Trophoblast cell (in vitro differentiated cells and primary cell): Measurements from ENCODE around the gene C3orf18.
A peak's percentile ranks its signal among the peaks of the same experiment; 100 is the strongest.

Experiments used
- DNase-seq, 2 donors: peaks; one replicate each; pipeline ENCODE4 v3.0.0-alpha.2; 2016
- H2AFZ ChIP-seq: 2 replicates; pipeline ENCODE4 v1.6.1; 2013; ENCODE audit warnings: low read length, moderate library complexity, mild to moderate bottlenecking; ENCODE audit not compliant: insufficient read depth, poor library complexity
- H2AK5ac ChIP-seq: 2 replicates; pipeline ENCODE4 v1.6.1; 2013; ENCODE audit warnings: mild to moderate bottlenecking, low read length
- H2BK120ac ChIP-seq: 2 replicates; pipeline ENCODE4 v1.6.1; 2013; ENCODE audit warnings: low read length, mild to moderate bottlenecking, moderate library complexity; ENCODE audit not compliant: insufficient read depth, poor library complexity
- H2BK12ac ChIP-seq: 2 replicates; pipeline ENCODE4 v1.6.1; 2013; ENCODE audit warnings: mild to moderate bottlenecking, low read length, moderate library complexity
- H2BK5ac ChIP-seq: 2 replicates; pipeline ENCODE4 v1.6.1; 2013; ENCODE audit warnings: low read length, low read depth, moderate library complexity, mild to moderate bottlenecking; ENCODE audit not compliant: poor library complexity
- H3K14ac ChIP-seq: 2 replicates; pipeline ENCODE4 v1.6.1; 2013; ENCODE audit warnings: mild to moderate bottlenecking, low read length
- H3K18ac ChIP-seq: 2 replicates; pipeline ENCODE4 v1.6.1; 2013; ENCODE audit warnings: mild to moderate bottlenecking, low read length
- H3K23ac ChIP-seq: 2 replicates; pipeline ENCODE4 v1.6.1; 2013; ENCODE audit warnings: low read length
- H3K27ac ChIP-seq: 2 replicates; pipeline ENCODE4 v1.5.1; 2013; ENCODE audit warnings: low read depth, mild to moderate bottlenecking, inconsistent platforms, low read length, moderate library complexity
- H3K27me3 ChIP-seq: 2 replicates; pipeline ENCODE4 v1.6.1; 2013; ENCODE audit warnings: inconsistent platforms, mild to moderate bottlenecking, low read length, moderate library complexity; ENCODE audit not compliant: insufficient read depth
- H3K36me3 ChIP-seq, 2 experiments: 1 replicate in 1 of 2; 2 replicates in 1 of 2; pipeline ENCODE4 v1.6.1; 2013; ENCODE audit warnings: low read length in 2 of 2, mild to moderate bottlenecking in 2 of 2, moderate library complexity in 1 of 2; ENCODE audit not compliant: insufficient read depth in 2 of 2, control insufficient read depth in 1 of 2
- H3K4ac ChIP-seq: 2 replicates; pipeline ENCODE4 v1.6.1; 2013; ENCODE audit warnings: low read depth, mild to moderate bottlenecking, low read length, moderate library complexity
- H3K4me1 ChIP-seq, 2 experiments: 1 replicate in 1 of 2; 2 replicates in 1 of 2; pipeline ENCODE4 v1.6.1; 2013; ENCODE audit warnings: low read length in 2 of 2, mild to moderate bottlenecking in 2 of 2, moderate library complexity in 1 of 2; ENCODE audit not compliant: insufficient read depth in 2 of 2, control insufficient read depth in 1 of 2
- H3K4me2 ChIP-seq: 2 replicates; pipeline ENCODE4 v1.6.1; 2013; ENCODE audit warnings: inconsistent platforms, mild to moderate bottlenecking, low read length, moderate library complexity
- H3K4me3 ChIP-seq: 2 replicates; pipeline ENCODE4 v1.5.1; 2013; ENCODE audit warnings: mild to moderate bottlenecking, low read depth, low read length, inconsistent platforms
- H3K79me1 ChIP-seq: one replicate; pipeline ENCODE4 v1.6.1; 2013; ENCODE audit warnings: low read length
- H3K79me2 ChIP-seq: 2 replicates; pipeline ENCODE4 v1.6.1; 2013; ENCODE audit warnings: low read length, mild to moderate bottlenecking; ENCODE audit not compliant: control insufficient read depth, insufficient read depth, poor library complexity
- H3K9ac ChIP-seq: 2 replicates; pipeline ENCODE4 v1.6.1; 2013; ENCODE audit warnings: mild to moderate bottlenecking, low read length
- H3K9me3 ChIP-seq: 2 replicates; pipeline ENCODE4 v1.6.1; 2013; ENCODE audit warnings: low read depth, mild to moderate bottlenecking, control low read depth, inconsistent platforms, low read length; ENCODE audit not compliant: insufficient read depth
- H4K12ac ChIP-seq: 2 replicates; pipeline ENCODE4 v1.6.1; 2013; ENCODE audit warnings: low read depth, mild to moderate bottlenecking, low read length, moderate library complexity
- H4K8ac ChIP-seq: 2 replicates; pipeline ENCODE4 v1.6.1; 2013; ENCODE audit warnings: low read depth, mild to moderate bottlenecking, low read length, moderate library complexity
- H4K91ac ChIP-seq: one replicate; pipeline ENCODE4 v1.6.1; 2013; ENCODE audit warnings: low read depth, mild to moderate bottlenecking, low read length, moderate library complexity
- WGBS: extraction: QIAGEN DNeasy Blood & Tissue Kit; methylation state at CpG from one replicate; pipeline ENCODE4 v1.1.7; 2013; ENCODE audit warnings: missing lambda C conversion rate; ENCODE audit not compliant: insufficient read length, insufficient coverage; ENCODE audit errors: extremely low coverage; 5-methylcytosine and 5-hydroxymethylcytosine counted together

Gene C3orf18

DNA sequence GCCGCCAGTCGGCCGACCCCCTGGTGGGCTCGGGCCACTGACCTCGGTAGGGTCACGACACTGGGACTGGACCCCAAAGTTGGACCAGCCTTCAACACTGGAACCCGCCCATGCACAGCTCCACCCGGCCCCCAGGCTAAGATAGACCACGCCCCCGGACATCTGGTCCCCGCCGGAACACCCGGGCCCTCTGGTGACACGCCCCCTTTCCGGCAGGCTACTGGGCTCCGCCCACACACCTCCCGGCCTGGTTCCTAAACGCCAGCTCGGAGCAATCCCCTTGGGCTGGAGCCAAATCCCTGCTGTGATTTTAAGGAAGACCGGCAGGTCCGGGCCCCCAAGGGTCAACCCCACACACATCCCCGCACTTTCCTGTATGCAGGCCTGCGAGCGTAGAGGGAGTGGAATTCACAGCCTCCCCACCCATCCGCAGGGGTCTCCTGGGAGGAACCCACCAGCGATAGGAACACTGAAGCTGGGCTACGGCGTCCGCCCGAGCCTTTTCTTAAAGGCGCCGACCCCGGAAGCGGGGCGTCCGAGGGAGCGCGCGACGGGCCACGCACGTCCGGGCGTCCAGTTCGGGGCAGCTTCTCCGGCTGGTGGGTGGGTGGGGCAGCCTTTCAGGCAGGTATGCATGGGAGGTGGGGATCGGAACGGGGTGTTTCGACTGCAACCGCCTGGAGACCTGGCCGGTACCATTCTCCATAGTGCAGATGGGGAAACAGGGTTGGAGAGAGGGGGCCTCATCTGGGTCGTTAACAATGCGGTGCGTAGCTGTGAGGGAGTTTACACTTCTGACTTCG lies 1.6 kb upstream of the C3orf18 start, which contains the start of gene HEMK1:
HEMK1 (plus strand) TSS at position 576 of the 803 bp plus-strand sequence. CDS start 1,583 bp downstream, outside the sequence.
- H3K18ac ChIP-seq = peak within 1 kb of the TSS; percentile 83
- peak within 1 kb of the TSS; percentile 82 for H3K14ac ChIP-seq
- DNase-seq = peak; percentile 94 to 96
- peak within 1 kb of the TSS; percentile 81 for H2BK120ac ChIP-seq
- peak within 1 kb of the TSS; percentile 71 for H2BK5ac ChIP-seq
- peak within 1 kb of the TSS; percentile 81 for H3K4me3 ChIP-seq
- H4K12ac ChIP-seq = peak within 1 kb of the TSS; percentile 89
- peak within 1 kb of the TSS; percentile 82 for H3K9ac ChIP-seq
- H4K8ac ChIP-seq = peak within 1 kb of the TSS; percentile 99
- no peaks in the 10 kb centered on the region for H3K79me2 ChIP-seq
- H3K4me2 ChIP-seq = peak within 1 kb of the TSS; percentile 63
- H3K27ac ChIP-seq = peak within 1 kb of the TSS; percentile 60
- H2AK5ac ChIP-seq = peak within 1 kb of the TSS; percentile 64
- H3K9me3 ChIP-seq = no peaks in the 10 kb centered on the region
- H3K4me1 ChIP-seq = peaks cover 2 to 6% of the 10 kb centered on the region in 2 experiments
- peaks cover 15% of the 10 kb centered on the region for H3K27me3 ChIP-seq
- H2BK12ac ChIP-seq = no peak within 1 kb of the TSS
- H3K79me1 ChIP-seq = peaks cover 8% of the 10 kb centered on the region
- WGBS = no CpG with 5 or more reads among the region's 55 CpGs
- peak within 1 kb of the TSS; percentile 98 for H2AFZ ChIP-seq
- no peak within 1 kb of the TSS for H3K23ac ChIP-seq
- H4K91ac ChIP-seq = peak within 1 kb of the TSS; percentile 75
- peaks cover 0 to 5% of the 10 kb centered on the region in 2 experiments for H3K36me3 ChIP-seq
- peak within 1 kb of the TSS; percentile 66 for H3K4ac ChIP-seq

DNA sequence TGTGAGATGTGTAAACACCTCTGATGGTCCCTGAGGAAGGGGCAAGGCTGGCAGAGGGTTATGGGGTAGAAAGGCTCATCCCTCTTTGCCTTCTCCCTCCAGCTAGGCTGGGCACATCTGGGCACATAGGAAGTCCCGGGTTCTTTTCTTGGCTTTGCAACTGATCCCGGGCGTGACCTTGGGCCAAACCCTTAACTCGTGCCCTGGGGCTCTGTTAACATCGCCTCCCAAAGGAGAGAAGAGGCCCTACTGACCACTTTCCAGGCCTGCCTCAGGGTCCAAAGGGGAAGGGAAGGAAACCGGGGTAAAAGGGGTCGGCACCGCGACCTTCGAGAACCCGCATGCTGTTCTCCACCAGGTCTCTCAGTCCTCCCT lies 549 bp downstream of the C3orf18 start:
- no peak overlapping the region for H3K9ac ChIP-seq
- no peak overlapping the region for H2BK5ac ChIP-seq
- WGBS = no CpG with 5 or more reads among the region's 11 CpGs
- H4K12ac ChIP-seq = peak overlapping the region; percentile 7
- no peak overlapping the region for H3K4me3 ChIP-seq
- H3K9me3 ChIP-seq = no peaks in the 10 kb centered on the region
- peaks cover 8% of the 10 kb centered on the region for H3K79me1 ChIP-seq
- peaks cover 2 to 6% of the 10 kb centered on the region in 2 experiments for H3K4me1 ChIP-seq
- no peak overlapping the region for H3K27ac ChIP-seq
- no peak overlapping the region for H3K18ac ChIP-seq
- H3K14ac ChIP-seq = no peak overlapping the region
- H4K91ac ChIP-seq = peak overlapping the region; percentile 8
- no peak overlapping the region for H3K23ac ChIP-seq
- no peak overlapping the region for H2AK5ac ChIP-seq
- peaks cover 15% of the 10 kb centered on the region for H3K27me3 ChIP-seq
- H3K4me2 ChIP-seq = peak overlapping the region; percentile 66
- H4K8ac ChIP-seq = peak overlapping the region; percentile 73
- H3K36me3 ChIP-seq = no peaks in the 10 kb centered on the region
- no peaks in the 10 kb centered on the region for H3K79me2 ChIP-seq
- H2BK12ac ChIP-seq = no peak overlapping the region
- H2BK120ac ChIP-seq = no peak overlapping the region
- peak overlapping the region; percentile 23 for H2AFZ ChIP-seq
- H3K4ac ChIP-seq = no peak overlapping the region
- DNase-seq = peak in 1 of 2 donors; percentile 2

DNA sequence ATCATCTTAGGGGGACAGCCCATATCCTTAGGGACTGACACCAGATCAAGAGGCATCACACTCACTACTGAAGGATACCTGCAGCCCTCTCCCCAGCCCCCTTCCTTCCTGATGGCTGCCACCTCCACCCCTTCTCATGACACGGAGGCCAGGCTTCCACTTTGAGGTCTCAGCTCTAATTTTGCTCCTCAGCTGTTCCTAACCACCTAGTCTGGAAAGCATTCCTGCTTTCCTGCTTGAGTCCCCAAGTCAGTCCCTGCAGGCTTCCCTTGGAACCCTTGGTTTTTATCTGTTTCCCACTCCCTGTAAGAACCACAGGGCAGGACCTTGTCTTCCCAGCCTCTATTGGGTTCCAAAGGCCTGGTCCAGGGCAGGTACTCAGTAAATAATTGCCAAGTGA lies 3.2 kb downstream of the C3orf18 start:
- Histone ChIP-seq H4K91ac (no peak overlapping the region), H2BK5ac (no peak overlapping the region), H3K4me2 (no peak overlapping the region), H2AK5ac (no peak overlapping the region), H4K8ac (no peak overlapping the region), H3K4me1 (peaks cover 0 to 4% of the 10 kb centered on the region in 2 experiments), H3K27ac (no peak overlapping the region), H3K9ac (no peak overlapping the region), H2BK120ac (no peak overlapping the region), H3K14ac (no peak overlapping the region), H3K27me3 (peaks cover 15% of the 10 kb centered on the region), H3K9me3 (no peaks in the 10 kb centered on the region), H2BK12ac (no peak overlapping the region), H2AFZ (no peak overlapping the region), H3K79me1 (peaks cover 4% of the 10 kb centered on the region), H3K18ac (no peak overlapping the region), H3K36me3 (no peaks in the 10 kb centered on the region), H3K23ac (no peak overlapping the region), H3K4me3 (no peak overlapping the region), H3K79me2 (no peaks in the 10 kb centered on the region), H3K4ac (no peak overlapping the region), H4K12ac (no peak overlapping the region)
- DNase-seq = no peak
- no CpG with 5 or more reads among the region's 1 CpG for WGBS

DNA sequence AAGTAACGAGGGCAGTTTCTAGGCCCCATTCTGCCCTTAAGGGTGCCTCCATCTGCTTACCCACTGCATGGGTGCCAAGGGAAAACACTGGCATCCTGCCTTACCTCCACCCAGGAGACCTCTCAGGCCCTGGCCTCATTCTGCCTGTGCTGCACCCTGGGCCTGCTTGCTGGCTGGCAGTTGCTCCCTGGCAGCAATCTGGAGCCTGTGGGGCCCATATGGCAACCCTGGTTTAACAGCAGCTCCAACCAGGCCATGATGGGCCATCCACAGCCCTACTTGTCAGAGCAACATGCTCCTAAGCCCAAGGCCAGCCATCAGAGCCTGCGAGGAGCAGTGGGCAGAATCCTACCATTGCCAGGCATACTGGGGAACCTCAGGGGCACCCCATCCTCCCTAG lies 3.7 kb downstream of the C3orf18 start:
- no CpG with 5 or more reads among the region's 2 CpGs for WGBS
- H2AK5ac ChIP-seq = no peak overlapping the region

More for the DNA sequence above, 3.7 kb downstream of the C3orf18 start:
- Histone ChIP-seq H2BK5ac (no peak overlapping the region), H3K4me1 (peaks cover 0 to 4% of the 10 kb centered on the region in 2 experiments), H2BK12ac (no peak overlapping the region), H4K12ac (no peak overlapping the region), H2BK120ac (no peak overlapping the region), H3K79me1 (peaks cover 2% of the 10 kb centered on the region), H3K9ac (no peak overlapping the region), H3K27me3 (peaks cover 15% of the 10 kb centered on the region), H3K27ac (no peak overlapping the region), H3K4me3 (no peak overlapping the region), H4K91ac (no peak overlapping the region), H3K18ac (no peak overlapping the region), H3K4ac (no peak overlapping the region), H3K36me3 (no peaks in the 10 kb centered on the region), H2AFZ (no peak overlapping the region), H3K9me3 (no peaks in the 10 kb centered on the region), H3K14ac (no peak overlapping the region), H3K79me2 (no peaks in the 10 kb centered on the region), H3K23ac (no peak overlapping the region), H3K4me2 (no peak overlapping the region), H4K8ac (no peak overlapping the region)
- no peak for DNase-seq
